HG03108 (cell line): ENCODE data around the gene KLHL6.
"Not testable (repeated sequence)": the region's sequence is repeated elsewhere in the genome, so short reads cannot be mapped to it uniquely, and the experiment has no call there.

Experiments
- ATAC-seq: cut with Tn5 transposase; IDR thresholded peaks from one replicate; pipeline ENCODE4 v1.9.1; 2021; ENCODE audit warnings: moderate library complexity; ENCODE audit not compliant: unreplicated experiment

Gene KLHL6

DNA sequence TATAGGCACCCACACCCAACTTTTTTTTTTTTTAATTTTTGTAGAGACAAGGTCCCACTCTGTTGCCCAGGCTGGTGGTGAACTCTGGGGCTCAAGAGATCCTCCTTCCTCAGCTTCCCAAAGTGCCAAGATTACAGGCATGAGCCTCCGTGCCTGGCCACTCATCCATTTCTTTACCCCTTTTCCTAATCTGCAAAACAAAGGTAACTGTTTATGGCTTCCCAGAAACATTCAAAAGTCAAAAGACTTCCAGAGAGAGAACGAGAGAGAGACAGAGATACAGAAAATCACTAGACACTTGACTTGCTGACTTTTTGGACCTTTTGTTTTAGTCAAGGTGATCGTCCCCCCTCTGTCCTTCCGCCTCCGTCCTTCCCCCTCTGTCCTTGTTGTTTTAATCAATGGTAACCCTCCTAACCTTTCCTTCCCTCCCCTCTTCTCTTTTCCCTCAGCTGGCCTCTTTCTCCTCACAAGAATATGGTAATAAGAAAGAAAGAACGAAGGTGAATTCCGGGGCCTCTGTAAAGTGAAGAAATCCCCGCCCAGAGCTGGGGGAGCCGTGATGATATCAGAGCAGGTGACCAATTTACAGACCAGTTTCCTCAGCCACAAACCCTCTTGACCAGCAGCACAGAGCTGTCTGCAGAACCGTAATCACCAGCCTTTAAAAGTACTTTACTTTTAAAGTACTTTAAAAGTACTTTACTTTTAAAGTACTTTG is 21.9 kb downstream of the KLHL6 start:
- ATAC-seq: peak; percentile 53

DNA sequence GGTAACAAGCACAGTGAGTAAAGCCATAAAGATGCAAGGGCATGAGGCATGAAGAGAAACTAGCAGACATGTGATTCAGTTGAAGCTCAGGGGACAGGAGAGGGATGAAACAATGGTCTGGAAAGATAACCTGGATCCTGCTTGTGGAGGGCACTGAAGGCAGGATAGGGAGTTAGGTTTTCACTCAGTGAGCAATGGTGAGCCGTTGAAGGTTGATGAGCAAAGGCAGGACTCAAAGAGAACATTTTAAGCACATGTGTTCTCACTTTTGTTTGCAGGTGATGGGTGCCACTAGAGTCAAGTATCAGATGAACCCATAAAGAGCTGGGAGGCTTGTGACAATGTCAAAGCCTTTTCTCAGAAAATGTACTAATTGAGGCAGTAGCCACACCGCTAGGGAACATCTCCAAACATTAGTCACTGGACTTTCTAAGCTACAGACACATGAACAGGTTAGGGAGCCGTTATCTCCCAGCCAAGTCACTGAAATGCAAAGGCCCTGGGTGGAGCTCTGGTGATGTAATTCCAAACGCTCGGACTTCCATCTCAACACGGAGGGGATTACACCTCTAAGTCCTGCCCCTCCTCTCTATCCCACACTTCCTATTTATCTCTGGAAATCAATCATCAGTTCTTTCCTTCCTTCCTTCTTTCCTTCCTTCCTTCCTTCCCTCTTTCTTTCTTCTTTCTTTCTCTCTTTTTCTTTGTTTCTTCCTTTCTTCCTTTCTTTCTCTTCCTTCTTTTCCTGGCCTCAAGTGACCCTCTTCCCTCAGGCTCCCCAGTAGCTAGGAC is 22.7 kb downstream of the KLHL6 start:
- no peak for ATAC-seq

DNA sequence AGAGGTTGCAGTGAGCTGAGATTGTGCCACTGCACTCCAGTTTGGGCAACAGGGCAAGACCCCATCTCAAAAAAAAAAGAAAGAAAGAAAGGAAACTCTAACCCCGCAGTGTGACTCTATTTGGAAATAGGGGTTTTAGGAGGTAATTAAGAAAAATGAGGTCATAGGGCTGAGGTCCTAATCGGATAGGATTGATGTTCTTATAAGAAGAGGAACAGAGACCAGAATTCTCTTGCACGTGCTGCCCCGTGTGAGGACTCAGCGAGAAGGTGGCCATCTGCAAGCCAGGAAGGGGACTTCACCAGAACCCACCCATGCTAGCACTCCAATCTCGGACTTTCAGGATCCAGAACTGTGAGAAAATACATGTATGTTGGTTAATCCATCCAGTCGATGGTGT is 25.8 kb downstream of the KLHL6 start:
- no peak for ATAC-seq

- no peak for ATAC-seq
These were observed 26.3 kb downstream of the KLHL6 start for GRCh38 chr3:183529185-183529584.

- not testable (repeated sequence) for ATAC-seq
These were observed 26.7 kb downstream of the KLHL6 start for GRCh38 chr3:183528758-183529157.

- ATAC-seq: peak; percentile 74
These were observed 27.8 kb downstream of the KLHL6 start for GRCh38 chr3:183527428-183528379.

GRCh38 chr3:183526838-183527427 is 28.6 kb downstream of the KLHL6 start:
- peak; percentile 4 for ATAC-seq

DNA sequence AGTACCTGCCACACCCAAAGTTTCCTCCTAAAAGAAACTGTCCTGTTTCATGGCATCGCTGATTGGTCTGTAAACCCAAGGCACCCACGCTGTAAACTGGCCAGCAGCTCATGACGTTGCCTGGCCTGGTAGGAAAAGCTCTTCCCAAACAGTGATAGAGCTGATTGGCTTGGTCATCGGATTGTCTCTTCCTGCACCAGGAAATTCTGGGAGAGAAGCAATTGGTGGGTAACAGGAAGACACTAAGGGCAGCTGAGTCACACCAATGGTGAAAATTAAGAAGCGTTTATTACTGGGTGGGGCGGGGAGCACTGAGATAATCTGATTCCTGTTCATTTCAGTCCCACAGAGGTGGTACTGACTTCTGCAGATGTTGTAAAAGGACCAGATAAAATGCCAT is 31.0 kb downstream of the KLHL6 start:
- ATAC-seq: no peak

- not testable (repeated sequence) for ATAC-seq
These were observed 34.6 kb downstream of the KLHL6 start for GRCh38 chr3:183520741-183521556.

GRCh38 chr3:183520295-183520694 is 35.2 kb downstream of the KLHL6 start:
- not testable (repeated sequence) for ATAC-seq

DNA sequence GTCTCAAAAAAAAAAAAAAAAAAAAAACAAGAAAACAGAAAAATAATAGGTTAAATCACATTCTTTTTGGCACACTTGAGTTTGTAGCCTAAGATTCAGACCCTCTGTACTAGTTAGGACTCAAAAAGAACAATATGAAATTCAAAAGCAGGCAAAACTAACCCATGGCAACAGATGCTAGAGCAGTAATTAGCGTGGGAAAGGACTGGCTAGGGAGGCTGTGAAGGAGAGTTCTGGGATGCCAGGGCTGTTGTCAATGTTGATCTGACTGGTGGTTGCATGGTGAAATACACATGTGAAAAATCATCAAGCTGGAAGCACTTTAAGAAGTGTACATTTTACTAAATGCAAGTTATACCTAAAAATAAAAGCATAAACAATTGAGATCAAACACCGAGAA is 35.6 kb downstream of the KLHL6 start:
- no peak for ATAC-seq

DNA sequence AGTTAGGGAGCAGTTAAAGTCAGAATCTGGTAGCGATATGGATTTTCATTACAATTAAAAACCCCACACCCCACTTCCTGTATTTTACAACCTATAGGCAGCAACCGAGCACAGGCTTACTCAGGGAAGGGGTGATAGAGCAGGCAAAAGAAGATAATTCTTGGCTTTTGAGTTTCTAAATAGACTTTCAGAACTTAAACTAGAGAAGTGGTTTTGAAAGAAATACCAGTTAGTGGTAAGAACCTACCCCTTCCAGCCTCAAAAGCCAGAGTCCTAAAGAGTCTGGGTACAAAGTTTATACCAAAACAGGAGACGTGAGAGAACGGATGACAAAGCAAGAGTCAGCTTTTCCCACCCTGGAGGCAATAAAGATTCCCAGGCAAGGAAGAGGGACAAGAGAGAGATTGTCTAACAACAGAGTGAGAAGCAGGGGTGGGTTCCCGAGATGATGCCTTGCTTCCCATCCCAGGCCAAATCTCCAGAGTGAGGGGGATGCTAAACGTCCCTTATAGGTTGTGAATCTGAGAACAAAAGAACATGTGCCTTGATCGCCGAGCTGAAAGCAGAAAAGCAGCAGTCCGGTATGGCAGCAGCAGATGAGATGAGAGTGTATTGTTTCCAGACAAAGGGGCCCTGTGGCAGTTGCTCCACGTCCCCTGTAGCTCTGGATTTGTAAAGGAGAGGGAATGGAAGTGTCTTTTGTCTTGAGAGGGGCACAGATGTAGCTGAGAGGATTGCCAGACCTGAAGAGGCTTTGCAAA is 36.8 kb downstream of the KLHL6 start:
- no peak for ATAC-seq

DNA sequence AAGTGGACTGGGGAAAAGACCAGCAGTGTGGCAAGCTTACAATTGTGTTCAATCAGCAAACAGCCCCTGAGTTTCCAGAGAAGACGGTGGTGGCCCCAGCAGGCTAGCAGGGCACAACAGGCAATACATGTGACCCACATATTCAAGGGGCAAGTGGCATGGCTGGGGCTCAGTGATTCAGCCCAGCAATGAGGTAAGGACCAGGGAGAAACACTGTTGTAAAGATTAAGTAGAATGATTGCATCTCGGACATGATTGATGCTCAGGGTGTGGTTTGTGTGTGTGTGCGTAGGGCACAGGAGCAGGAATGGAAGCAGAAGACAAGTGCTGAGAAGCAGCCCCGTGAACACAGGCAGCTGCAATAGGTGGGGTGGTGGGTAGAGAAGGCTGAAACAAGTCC is 37.9 kb downstream of the KLHL6 start:
- ATAC-seq: no peak

DNA sequence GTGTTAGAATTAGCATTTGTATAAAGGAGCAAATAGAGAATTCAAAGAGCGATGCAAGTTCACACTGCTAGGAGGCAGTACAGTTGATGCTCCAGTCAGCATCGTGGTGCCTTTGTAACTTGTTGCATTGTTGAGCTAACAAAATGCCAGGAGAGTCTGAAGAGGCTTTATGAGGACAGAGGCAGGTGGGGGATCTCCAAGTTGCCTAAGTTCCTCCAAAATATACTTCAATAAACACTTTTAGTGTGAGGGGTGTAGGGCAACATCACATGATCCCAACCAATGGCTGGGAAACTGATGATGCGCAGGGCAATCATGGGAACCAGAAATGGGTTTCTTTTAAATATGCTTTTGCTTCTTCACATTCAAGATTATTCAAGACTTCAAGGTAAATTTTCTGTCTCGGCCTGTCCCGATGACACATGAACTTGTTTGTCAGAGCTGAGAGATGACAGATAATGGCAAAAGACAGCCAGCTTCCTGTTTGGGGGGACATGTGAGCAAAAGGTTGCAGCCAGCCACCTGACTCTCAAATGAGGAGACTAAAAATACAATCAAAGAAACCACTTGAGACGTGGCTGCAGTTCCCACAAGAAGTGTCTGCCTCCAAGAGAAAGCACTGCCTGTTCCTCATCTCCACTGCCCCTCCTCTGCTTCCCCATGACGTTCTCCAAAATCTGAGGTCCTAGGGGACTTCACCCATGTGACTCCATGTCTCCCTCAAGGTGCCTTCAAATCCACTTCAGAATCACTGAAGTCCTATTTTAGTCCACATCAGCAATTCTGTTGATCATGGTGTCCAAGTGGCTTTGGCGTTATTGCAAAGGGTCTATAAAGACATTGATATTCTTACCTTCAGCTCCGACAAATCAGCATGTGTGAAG is 39.3 kb downstream of the KLHL6 start:
- peak; percentile 78 for ATAC-seq

GRCh38 chr3:183514021-183514420 is 41.5 kb downstream of the KLHL6 start:
- no peak for ATAC-seq

DNA sequence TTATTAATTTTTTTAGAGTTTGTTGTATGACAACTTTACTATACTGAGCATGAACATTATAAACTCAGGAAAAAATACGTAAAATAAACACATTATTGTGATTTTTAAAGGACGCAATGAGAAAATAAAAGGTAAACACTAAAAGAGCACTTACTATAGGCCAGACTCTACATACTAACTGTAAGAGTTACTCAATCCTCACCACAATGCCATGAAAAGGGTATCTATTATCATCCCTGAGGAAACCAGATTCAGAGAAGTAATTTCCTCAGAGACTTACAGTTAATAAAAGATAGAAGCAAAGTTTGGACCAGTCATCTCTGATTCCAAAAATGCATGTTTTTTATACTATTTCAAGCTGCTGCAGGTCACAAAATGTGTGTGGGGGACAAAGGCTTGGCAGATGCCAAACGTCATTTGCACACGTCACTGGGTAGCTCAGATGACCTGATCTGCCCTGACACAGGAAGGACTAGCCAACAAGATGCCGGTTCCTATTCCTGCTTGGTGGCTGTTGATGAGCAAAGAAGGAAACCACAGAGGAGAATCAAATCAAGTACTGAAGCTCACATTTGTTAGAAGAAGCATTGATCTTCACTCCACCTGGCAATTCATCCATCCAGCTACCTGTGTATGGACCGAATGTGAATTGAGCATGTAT is 42.3 kb downstream of the KLHL6 start:
- ATAC-seq: no peak

DNA sequence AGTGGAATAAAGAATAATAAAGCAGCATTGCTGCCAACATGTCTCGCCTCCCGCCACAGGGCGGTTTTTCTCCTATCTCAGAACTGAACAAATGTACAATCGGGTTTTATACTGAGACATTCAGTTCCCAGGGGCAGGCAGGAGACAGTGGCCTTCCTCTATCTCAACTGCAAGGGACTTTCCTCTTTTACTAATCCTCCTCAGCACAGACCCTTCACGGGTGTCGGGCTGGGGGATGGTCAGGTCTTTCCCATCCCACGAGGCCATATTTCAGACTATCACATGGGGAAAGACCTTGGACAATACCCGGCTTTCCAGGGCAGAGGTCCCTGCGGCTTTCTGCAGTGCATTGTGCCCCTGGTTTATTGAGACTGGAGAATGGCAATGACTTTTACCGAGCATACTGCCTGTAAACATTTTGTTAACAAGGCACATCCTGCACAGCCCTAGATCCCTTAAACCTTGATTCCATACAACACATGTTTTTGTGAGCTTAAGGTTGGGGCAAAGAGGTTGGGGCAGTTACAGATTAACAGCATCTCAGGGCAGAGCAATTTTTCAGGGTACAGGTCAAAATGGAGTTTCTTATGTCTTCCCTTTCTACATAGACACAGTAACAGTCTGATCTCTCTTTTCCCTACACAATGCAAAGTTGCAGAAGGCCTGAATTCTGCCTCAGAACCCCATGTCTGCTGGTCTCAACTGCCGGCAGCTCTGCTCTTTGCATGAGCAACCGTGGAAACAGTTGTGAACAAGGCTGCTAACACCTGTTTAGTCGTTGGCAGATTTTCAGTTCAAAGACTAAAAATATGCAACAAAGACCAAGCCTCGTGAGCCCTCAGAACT is 44.0 kb downstream of the KLHL6 start:
- not testable (repeated sequence) for ATAC-seq
